ENCODE results near the gene PLEKHA4.
"Not testable (repeated sequence)": the region's sequence is repeated elsewhere in the genome, so short reads cannot be mapped to it uniquely, and the experiment has no call there.

Gene PLEKHA4

DNA sequence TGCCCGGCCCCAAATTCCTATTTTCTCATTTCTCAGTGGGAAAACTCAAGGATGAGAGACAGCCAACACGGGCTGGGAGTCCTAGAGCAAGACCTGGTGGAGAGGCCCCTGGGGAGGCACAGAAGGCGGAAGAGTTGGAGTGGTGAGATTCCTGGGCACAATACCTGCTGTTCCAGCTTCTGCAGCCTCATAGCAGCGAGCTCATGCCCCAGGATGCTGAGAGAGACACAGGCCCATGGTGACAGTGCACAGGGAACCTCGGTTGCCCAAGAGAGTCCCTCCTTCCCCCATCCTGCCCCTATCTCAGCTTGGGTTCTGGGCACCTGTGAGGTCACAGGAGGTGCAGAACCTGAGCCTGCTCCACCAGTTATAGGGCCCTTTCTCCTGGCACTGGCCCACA lies 28.8 kb upstream of the PLEKHA4 start:
- no peak for DNase-seq (ENCODE audit: low read depth)
- no peak overlapping the region for H3K4me3 ChIP-seq (ENCODE audit: control insufficient read depth, low read depth, low read length)
- no peak for TF ChIP-seq CTCF (conservative IDR thresholded peaks at IDR 0.05; ENCODE audit: control insufficient read depth, insufficient read depth, low read depth, low read length)

DNA sequence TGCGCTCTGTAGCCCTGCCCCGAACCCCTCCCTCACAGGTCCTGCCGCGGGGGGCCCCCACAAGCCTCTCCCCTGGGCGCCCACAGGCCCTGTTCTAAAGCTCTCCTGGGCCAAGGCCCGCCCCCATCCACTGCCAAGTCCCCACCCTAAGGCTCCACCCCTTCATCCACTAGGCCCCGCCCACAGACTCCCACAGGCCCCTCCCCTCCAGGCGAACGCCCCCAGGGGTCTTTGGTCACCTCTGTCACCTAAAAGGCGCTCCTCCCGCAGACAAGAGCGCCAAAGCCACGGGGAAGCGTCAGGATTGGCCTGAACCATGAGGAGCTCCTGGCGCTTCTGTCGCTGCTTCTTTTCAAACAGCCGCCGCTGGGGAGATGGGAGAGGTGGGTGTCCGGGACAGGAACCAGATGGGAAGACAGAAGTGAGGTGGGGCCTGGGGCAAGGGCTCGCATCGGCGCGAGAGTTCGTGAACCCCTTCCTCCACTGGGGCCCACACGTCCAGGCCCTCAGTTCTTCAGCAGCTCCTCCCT lies 27.8 kb upstream of the PLEKHA4 start:
- DNase-seq (ENCODE audit: low read depth): peak; percentile 43
- no peak for TF ChIP-seq CTCF (conservative IDR thresholded peaks at IDR 0.05; ENCODE audit: control insufficient read depth, insufficient read depth, low read depth, low read length)
- peak overlapping the region; percentile 33 for H3K4me3 ChIP-seq (ENCODE audit: control insufficient read depth, low read depth, low read length)

DNA sequence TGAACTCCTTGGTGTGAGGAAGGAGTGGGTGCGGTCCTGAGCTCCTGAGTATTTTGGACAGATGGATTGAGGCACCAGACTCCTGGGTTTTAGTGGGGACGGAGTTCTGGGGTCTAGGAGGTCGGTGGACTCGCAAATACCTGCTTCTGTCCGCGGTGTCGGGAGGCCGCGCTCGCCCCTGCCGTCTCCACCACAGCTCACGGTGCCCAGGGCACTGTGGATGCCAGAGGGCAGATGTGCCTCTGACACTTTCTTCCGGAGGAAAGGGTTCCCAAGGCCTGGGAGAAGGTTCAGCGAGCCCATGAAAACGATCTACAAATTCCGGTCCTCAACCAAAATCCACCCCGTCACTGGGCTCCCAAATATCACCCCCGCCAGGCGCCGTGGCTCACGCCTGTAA lies 26.8 kb upstream of the PLEKHA4 start:
- TF ChIP-seq CTCF (conservative IDR thresholded peaks at IDR 0.05; ENCODE audit: control insufficient read depth, insufficient read depth, low read depth, low read length): no peak
- H3K4me3 ChIP-seq (ENCODE audit: control insufficient read depth, low read depth, low read length): no peak overlapping the region
- DNase-seq (ENCODE audit: low read depth): no peak

GRCh38 chr19:48890551-48890950 lies 22.1 kb upstream of the PLEKHA4 start:
- no peak for DNase-seq (ENCODE audit: low read depth)
- no peak overlapping the region for H3K4me3 ChIP-seq (ENCODE audit: control insufficient read depth, low read depth, low read length)
- TF ChIP-seq CTCF (conservative IDR thresholded peaks at IDR 0.05; ENCODE audit: control insufficient read depth, insufficient read depth, low read depth, low read length): no peak

DNA sequence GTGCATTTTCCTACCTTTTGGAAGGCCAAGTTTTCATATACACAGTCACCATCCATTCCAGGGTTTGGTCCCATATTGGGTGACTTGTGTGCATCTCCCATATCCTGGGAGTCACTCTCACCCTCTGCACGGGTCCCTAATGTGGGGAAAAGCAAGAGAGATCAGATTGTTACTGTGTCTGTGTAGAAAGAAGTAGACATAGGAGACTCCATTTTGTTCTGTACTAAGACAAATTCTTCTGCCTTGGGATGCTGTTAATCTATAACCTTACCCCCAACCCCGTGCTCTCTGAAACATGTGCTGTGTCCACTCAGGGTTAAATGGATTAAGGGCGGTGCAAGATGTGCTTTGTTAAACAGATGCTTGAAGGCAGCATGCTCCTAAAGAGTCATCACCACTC lies 21.1 kb upstream of the PLEKHA4 start:
- not testable (repeated sequence) for H3K4me3 ChIP-seq (ENCODE audit: control insufficient read depth, low read depth, low read length); DNase-seq (ENCODE audit: low read depth)

DNA sequence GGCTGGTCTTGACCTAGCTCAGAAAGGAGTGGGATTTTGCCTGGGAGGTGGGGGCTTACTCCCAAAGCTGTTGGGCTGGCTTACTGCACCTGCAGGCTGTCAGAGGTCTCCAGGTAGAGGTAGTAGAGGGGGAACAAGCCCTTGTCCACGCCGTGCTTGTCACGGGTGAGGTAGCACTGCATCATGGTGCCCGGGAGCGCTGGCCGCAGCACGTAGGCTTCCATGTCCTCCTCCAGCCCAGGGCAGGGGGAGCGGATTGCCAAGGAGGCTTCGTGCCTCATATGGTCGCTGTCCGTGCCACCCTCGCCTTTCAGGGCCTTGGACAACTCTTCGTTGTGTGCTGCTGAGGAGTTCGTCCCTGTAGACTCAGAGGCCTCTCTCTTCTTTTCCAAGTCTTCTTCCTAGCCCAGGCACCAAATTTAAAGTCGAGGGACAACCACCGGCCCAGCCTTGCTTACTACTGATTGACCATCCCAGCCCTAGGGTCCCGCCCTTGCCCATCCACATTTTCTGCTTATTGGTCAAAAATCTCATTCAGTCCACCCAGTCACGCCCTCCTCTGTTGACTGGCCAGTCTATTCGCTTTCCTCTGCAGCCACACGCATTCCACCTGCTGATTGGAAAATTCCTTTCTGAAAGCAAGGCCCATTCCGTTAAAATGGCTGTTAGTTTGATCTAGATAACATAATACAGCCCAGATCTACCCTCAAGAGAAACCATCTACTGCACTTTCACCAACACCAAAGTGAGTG lies 19.6 kb upstream of the PLEKHA4 start:
- TF ChIP-seq CTCF (conservative IDR thresholded peaks at IDR 0.05; ENCODE audit: control insufficient read depth, insufficient read depth, low read depth, low read length): no peak
- DNase-seq (ENCODE audit: low read depth): no peak
- no peak overlapping the region for H3K4me3 ChIP-seq (ENCODE audit: control insufficient read depth, low read depth, low read length)

- no peak for TF ChIP-seq CTCF (conservative IDR thresholded peaks at IDR 0.05; ENCODE audit: control insufficient read depth, insufficient read depth, low read depth, low read length)
- no peak for DNase-seq (ENCODE audit: low read depth)
- no peak overlapping the region for H3K4me3 ChIP-seq (ENCODE audit: control insufficient read depth, low read depth, low read length)
These were observed 15.3 kb upstream of the PLEKHA4 start for GRCh38 chr19:48883726-48884125.

Data from fibroblast of mammary gland (primary cell).